ENCODE results near the gene CDKAL1. TPM values are rescaled to one million over a fixed set of nuclear protein-coding genes. Genes with fewer than 3 reads are reported as not detected.

The CDKAL1 gene
- total RNA-seq, 1 experiment from 2014 or later = 13.8 TPM

DNA sequence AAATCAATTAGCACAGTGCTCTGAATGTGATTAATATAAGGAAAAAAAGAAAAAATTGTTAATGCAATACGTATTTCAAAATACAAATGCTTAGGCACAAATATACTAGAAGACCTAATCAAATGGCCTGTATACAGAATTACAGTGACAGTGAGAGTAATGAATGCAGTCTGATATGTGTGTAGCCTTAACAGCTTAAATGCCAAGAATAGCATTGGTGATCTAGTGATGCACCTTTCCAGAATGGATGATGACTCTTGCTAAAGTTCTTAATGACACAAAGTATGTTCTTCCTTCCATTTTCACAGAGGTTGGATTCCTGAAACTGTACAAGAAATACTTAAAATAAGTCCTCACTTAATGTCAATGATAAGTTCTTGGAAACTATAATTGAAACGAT is 131.0 kb downstream of the CDKAL1 start:
- CTCF ChIA-PET = no interaction called here
- Histone ChIP-seq H3K79me2 (ENCODE audit: low read length) (peaks cover 6% of the 10 kb centered on the region; the same call in 1 of the 2 replicates), H3K27ac (ENCODE audit: low read length) (no peak overlapping the region), H2AFZ (ENCODE audit: low read length) (no peak overlapping the region), H3F3A (ENCODE audit: low read length, unreplicated experiment) (no peaks in the 10 kb centered on the region), H3K9me2 (replicated peaks; ENCODE audit: low read length) (no peaks in the 10 kb centered on the region), H3K9ac (ENCODE audit: low read length) (no peak overlapping the region), H3K4me1 (ENCODE audit: insufficient read depth, low read length) (peaks cover 19% of the 10 kb centered on the region), H3K27me3 (ENCODE audit: low read length) (no peaks in the 10 kb centered on the region), H3K36me3 (ENCODE audit: low read depth, low read length) (no peaks in the 10 kb centered on the region), H4K20me1 (ENCODE audit: low read length) (no peaks in the 10 kb centered on the region), H3K4me3 (ENCODE audit: low read length) (no peak overlapping the region), H3K9me3 (ENCODE audit: low read length) (no peaks in the 10 kb centered on the region), H3K4me2 (ENCODE audit: low read length) (no peak overlapping the region)
- DNase-seq (no peak), ATAC-seq (no peak)
- intact Hi-C loops (cut with micrococcal nuclease) = no loop called here
- POLR2A ChIA-PET (ENCODE audit: unreplicated experiment) = no interaction called here
- TF ChIP-seq EZH2phosphoT487 (IDR thresholded peaks at IDR 0.05; ENCODE audit: borderline replicate concordance, low read length) (no peak), EZH2 (IDR thresholded peaks at IDR 0.05; ENCODE audit: low read length, unreplicated experiment) (no peak), CTCF (conservative IDR thresholded peaks at IDR 0.05; ENCODE audit: low read depth, low read length) (no peak)
- no TSS peak for BruUV-seq (replicated peaks)

GRCh38 chr6:20669571-20670314 is 135.5 kb downstream of the CDKAL1 start:
- Histone ChIP-seq H3K9ac (ENCODE audit: low read length) (no peak overlapping the region), H3K9me2 (replicated peaks; ENCODE audit: low read length) (no peaks in the 10 kb centered on the region), H3K27ac (ENCODE audit: low read length) (no peak overlapping the region), H4K20me1 (ENCODE audit: low read length) (no peaks in the 10 kb centered on the region), H3K4me1 (ENCODE audit: insufficient read depth, low read length) (no peaks in the 10 kb centered on the region), H3K27me3 (ENCODE audit: low read length) (no peaks in the 10 kb centered on the region), H3F3A (ENCODE audit: low read length, unreplicated experiment) (no peaks in the 10 kb centered on the region), H3K36me3 (ENCODE audit: low read depth, low read length) (no peaks in the 10 kb centered on the region), H2AFZ (ENCODE audit: low read length) (no peak overlapping the region), H3K4me2 (ENCODE audit: low read length) (no peak overlapping the region), H3K9me3 (ENCODE audit: low read length) (no peaks in the 10 kb centered on the region), H3K4me3 (ENCODE audit: low read length) (no peak overlapping the region), H3K79me2 (ENCODE audit: low read length) (no peaks in the 10 kb centered on the region)
- no peak for DNase-seq
- no peak for ATAC-seq
- no TSS peak for BruUV-seq (replicated peaks)
- TF ChIP-seq CTCF (conservative IDR thresholded peaks at IDR 0.05; ENCODE audit: low read depth, low read length) = no peak
- no peak for TF ChIP-seq EZH2 (IDR thresholded peaks at IDR 0.05; ENCODE audit: low read length, unreplicated experiment)
- TF ChIP-seq EZH2phosphoT487 (IDR thresholded peaks at IDR 0.05; ENCODE audit: borderline replicate concordance, low read length) = no peak
- intact Hi-C loops (cut with micrococcal nuclease) = no loop called here
- ChIA-PET POLR2A (ENCODE audit: unreplicated experiment) (no interaction called here), CTCF (no interaction called here)

- Histone ChIP-seq H2AFZ (ENCODE audit: low read length) (no peak overlapping the region), H3K4me2 (ENCODE audit: low read length) (no peak overlapping the region), H3K9ac (ENCODE audit: low read length) (no peak overlapping the region), H3K4me1 (ENCODE audit: insufficient read depth, low read length) (no peaks in the 10 kb centered on the region), H3K79me2 (ENCODE audit: low read length) (no peaks in the 10 kb centered on the region), H3K27ac (ENCODE audit: low read length) (no peak overlapping the region), H3K9me2 (replicated peaks; ENCODE audit: low read length) (no peaks in the 10 kb centered on the region), H3F3A (ENCODE audit: low read length, unreplicated experiment) (no peaks in the 10 kb centered on the region), H3K36me3 (ENCODE audit: low read depth, low read length) (no peaks in the 10 kb centered on the region), H3K4me3 (ENCODE audit: low read length) (no peak overlapping the region), H3K9me3 (ENCODE audit: low read length) (no peaks in the 10 kb centered on the region), H4K20me1 (ENCODE audit: low read length) (no peaks in the 10 kb centered on the region), H3K27me3 (ENCODE audit: low read length) (no peaks in the 10 kb centered on the region)
- BruUV-seq (replicated peaks) = no TSS peak
- ChIA-PET CTCF (no interaction called here), POLR2A (ENCODE audit: unreplicated experiment) (no interaction called here)
- ATAC-seq = no peak
- DNase-seq = no peak
- intact Hi-C loops (cut with micrococcal nuclease) = no loop called here
- TF ChIP-seq EZH2phosphoT487 (IDR thresholded peaks at IDR 0.05; ENCODE audit: borderline replicate concordance, low read length) (no peak), EZH2 (IDR thresholded peaks at IDR 0.05; ENCODE audit: low read length, unreplicated experiment) (no peak), CTCF (conservative IDR thresholded peaks at IDR 0.05; ENCODE audit: low read depth, low read length) (no peak)
Measured at GRCh38 chr6:20670750-20671149, 136.5 kb downstream of the CDKAL1 start.
